Measurements from ENCODE around the gene CRYAA.
A peak's percentile ranks its signal among the peaks of the same experiment; 100 is the strongest.
"Not testable (repeated sequence)": the region's sequence is repeated elsewhere in the genome, so short reads cannot be mapped to it uniquely, and the experiment has no call there.

Gene CRYAA

DNA sequence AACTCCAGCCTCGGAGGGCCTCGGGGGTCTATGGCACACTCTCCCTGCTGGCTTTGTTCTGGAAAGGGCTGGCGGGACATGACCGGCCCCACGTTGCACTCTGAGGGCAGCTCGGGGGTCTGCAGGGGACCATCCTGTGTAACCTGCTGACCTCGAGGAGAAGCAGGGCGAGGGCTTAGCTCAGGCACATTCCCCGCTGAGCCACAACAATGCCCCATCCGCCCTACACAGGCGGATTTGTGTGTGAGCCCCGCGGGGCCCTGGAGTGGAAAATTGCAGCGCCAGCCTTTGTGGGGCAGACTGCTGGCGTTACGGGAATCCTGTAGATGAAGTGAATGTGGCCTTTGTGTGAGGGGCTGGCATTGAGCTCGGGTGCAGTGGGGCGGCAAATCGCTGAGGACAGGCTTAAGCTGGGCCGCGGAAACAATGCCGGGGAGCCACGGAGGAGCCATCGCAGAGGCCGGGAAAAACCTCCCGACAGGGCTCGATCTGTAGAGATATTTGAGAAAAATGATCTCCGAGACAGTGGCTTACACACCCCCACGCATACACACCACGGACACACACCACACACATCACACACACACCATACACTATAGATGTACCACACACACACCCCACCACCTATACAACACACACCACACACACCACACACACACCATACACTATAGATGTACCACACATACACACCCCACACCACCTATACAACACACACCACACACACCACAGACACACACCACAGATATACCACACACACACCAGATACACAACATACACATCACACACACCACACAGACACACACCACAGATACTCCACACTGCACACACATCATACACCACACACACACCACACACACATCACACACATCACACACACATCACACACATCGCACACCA, 9.3 kb upstream of the CRYAA start:
- H3K9me3 ChIP-seq (ENCODE audit: control insufficient read depth, insufficient read depth, low read depth, low read length); H3K4me3 ChIP-seq (ENCODE audit: low read depth, low read length); H3K4me1 ChIP-seq (ENCODE audit: control insufficient read depth, insufficient read depth, low read length); H3K36me3 ChIP-seq (ENCODE audit: control insufficient read depth in 2 of 2, insufficient read depth in 1 of 2, low read length in 2 of 2); H3K27ac ChIP-seq (ENCODE audit: extremely low read depth, low read depth, low read length); POLR2A ChIA-PET; CTCF ChIA-PET: not testable (repeated sequence)
- TF ChIP-seq ZNF707 (tag by site-specific recombination; IDR thresholded peaks at IDR 0.05) (peak; percentile 63), ZNF211 (tag by site-specific recombination; IDR thresholded peaks at IDR 0.05; ENCODE audit: low read depth) (0 out of 2 replicates have a peak, but pooled peaks have one; percentile 43), GLI4 (tag by site-specific recombination; IDR thresholded peaks at IDR 0.05) (0 out of 2 replicates have a peak, but pooled peaks have one; percentile 40), ZNF544 (tag by site-specific recombination; IDR thresholded peaks at IDR 0.05) (0 out of 2 replicates have a peak, but pooled peaks have one; percentile 44)

DNA sequence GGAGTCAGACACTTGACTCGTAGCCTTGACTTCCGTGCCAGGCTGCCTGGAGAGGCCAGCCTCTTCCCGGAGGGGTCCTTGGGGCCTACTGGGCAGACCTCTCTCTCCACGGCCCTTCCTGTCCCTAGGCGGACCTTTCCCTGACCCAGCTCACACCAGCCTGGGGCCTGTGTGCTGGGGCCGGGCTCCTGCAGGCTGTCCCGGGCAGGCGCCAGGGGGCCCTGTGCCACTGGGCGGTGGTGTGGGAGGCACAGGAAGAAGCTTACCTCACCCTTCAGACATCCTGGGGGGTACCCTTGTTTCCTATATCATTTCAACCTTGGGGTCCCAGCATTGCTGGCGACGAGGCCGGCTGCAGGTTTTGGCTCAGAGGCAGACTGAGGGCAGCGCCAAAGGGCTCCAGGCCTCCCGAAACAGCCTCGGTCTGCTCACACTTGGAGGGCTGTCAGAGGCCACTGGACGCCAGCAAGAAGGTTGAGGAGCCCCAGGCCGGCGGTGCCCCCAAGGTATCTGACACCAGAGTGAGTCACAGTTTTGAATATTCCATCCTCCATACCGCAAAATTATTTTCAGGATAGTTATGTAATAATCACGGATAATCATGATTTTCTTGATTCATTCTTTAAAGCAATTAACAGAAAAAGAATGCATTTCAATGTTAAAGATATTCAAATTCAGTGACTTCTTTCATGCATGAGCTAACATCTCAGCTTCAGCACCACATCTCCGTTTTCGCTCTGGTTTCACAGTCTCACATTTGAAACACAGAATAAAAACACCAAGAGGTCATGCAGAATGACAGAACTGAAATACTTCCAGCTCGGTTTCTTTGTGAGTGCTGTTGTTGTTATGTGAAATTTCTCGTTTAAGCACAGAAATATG, 6.7 kb upstream of the CRYAA start:
- CTCF ChIA-PET; H3K9me3 ChIP-seq (ENCODE audit: control insufficient read depth, insufficient read depth, low read depth, low read length); H3K4me1 ChIP-seq (ENCODE audit: control insufficient read depth, insufficient read depth, low read length); POLR2A ChIA-PET; H3K4me3 ChIP-seq (ENCODE audit: low read depth, low read length); H3K36me3 ChIP-seq (ENCODE audit: control insufficient read depth in 2 of 2, insufficient read depth in 1 of 2, low read length in 2 of 2); H3K27ac ChIP-seq (ENCODE audit: extremely low read depth, low read depth, low read length): not testable (repeated sequence)

DNA sequence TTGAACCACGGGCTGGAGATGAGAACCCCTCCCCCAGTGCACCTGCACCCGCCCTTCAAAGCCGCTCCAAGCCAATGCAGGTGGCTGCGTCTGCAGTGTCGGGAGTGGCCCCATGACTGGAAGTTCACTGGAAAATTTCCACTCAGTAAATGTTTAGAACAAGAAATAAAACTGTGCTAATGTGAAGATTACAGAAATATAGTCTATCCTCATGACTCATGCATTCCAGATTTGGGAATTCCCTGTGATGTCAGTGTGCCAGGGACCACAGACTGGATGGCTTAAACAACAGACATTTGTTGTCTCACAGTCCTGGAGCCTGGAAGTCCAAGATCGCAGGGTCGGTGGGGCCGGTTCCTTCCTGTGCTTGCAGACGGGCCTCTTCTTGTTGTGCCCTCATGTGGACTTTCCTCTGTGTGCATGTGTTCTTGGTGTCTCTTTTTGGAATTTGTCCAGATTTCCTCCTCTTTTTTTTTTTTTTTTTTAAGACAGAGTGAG, 6.1 kb upstream of the CRYAA start:
- H3K4me3 ChIP-seq (ENCODE audit: low read depth, low read length); CTCF ChIA-PET; H3K36me3 ChIP-seq (ENCODE audit: control insufficient read depth in 2 of 2, insufficient read depth in 1 of 2, low read length in 2 of 2); H3K4me1 ChIP-seq (ENCODE audit: control insufficient read depth, insufficient read depth, low read length); H3K9me3 ChIP-seq (ENCODE audit: control insufficient read depth, insufficient read depth, low read depth, low read length); H3K27ac ChIP-seq (ENCODE audit: extremely low read depth, low read depth, low read length); POLR2A ChIA-PET: not testable (repeated sequence)

- H3K4me1 ChIP-seq (ENCODE audit: control insufficient read depth, insufficient read depth, low read length); CTCF ChIA-PET: not testable (repeated sequence)
Measured at GRCh38 chr21:43164823-43165222, 4.0 kb upstream of the CRYAA start.

DNA sequence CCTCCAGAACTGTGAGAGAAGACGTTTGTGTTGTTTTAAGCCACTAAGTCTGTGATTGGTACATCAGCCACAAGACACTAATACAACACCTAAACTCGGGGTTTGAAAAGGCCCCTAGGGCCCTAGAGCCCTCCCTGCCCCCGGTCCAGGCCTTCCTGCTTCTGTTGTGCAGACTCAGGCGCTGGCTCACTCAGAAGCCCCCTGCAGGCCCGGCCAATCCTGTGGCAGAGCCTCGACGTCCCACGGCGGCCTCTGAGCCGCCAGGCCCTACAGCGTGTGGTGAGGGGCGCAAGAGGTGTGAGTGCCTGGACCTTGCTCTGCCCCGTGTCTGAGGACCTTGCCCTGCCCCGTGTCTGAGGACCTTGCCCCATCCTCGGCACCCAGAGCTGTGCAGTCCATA, 3.1 kb upstream of the CRYAA start:
- POLR2A ChIA-PET; H3K4me3 ChIP-seq (ENCODE audit: low read depth, low read length); H3K27ac ChIP-seq (ENCODE audit: extremely low read depth, low read depth, low read length); H3K9me3 ChIP-seq (ENCODE audit: control insufficient read depth, insufficient read depth, low read depth, low read length); H3K4me1 ChIP-seq (ENCODE audit: control insufficient read depth, insufficient read depth, low read length); H3K36me3 ChIP-seq (ENCODE audit: control insufficient read depth in 2 of 2, insufficient read depth in 1 of 2, low read length in 2 of 2); CTCF ChIA-PET: not testable (repeated sequence)

More at GRCh38 chr21:43164823-43165222, 4.0 kb upstream of the CRYAA start:
- H3K27ac ChIP-seq (ENCODE audit: extremely low read depth, low read depth, low read length); POLR2A ChIA-PET; H3K36me3 ChIP-seq (ENCODE audit: control insufficient read depth in 2 of 2, insufficient read depth in 1 of 2, low read length in 2 of 2); H3K9me3 ChIP-seq (ENCODE audit: control insufficient read depth, insufficient read depth, low read depth, low read length); H3K4me3 ChIP-seq (ENCODE audit: low read depth, low read length): not testable (repeated sequence)

DNA sequence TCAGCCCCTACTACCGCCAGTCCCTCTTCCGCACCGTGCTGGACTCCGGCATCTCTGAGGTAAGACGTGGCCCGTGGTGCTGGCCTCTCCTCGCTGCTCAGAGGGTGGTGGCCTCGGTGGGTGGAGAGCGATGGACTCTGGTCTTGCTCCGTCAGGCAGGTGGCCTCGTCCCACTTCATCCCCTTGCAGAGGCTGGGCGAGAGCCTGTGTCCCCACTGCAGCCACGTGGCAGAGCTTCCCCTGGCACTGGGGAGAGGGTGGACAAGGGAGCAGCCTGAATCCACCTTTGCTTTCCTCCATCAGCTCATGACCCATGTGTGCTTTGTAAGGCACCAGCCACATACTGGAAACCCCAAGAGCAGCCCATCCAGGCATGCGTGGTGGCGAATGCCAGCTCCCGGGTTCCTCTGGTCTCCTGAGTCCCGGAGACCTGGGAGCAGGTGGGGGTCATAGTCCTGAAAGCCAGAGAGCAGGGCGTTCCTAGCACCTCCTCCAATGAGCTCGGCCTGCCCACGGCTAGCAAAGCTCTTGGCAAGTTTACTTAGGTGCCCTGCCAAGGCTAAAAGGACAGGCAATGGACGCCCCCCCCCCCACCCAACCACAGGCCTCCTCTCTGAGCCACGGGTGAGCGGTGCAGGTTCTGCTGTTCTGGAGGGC, 550 bp downstream of the CRYAA start:
- H3K4me1 ChIP-seq (ENCODE audit: control insufficient read depth, insufficient read depth, low read length); CTCF ChIA-PET; POLR2A ChIA-PET; H3K9me3 ChIP-seq (ENCODE audit: control insufficient read depth, insufficient read depth, low read depth, low read length); H3K4me3 ChIP-seq (ENCODE audit: low read depth, low read length); H3K27ac ChIP-seq (ENCODE audit: extremely low read depth, low read depth, low read length); H3K36me3 ChIP-seq (ENCODE audit: control insufficient read depth in 2 of 2, insufficient read depth in 1 of 2, low read length in 2 of 2): not testable (repeated sequence)

GRCh38 chr21:43169891-43170290, 1.1 kb downstream of the CRYAA start:
- H3K9me3 ChIP-seq (ENCODE audit: control insufficient read depth, insufficient read depth, low read depth, low read length); H3K36me3 ChIP-seq (ENCODE audit: control insufficient read depth in 2 of 2, insufficient read depth in 1 of 2, low read length in 2 of 2); H3K4me1 ChIP-seq (ENCODE audit: control insufficient read depth, insufficient read depth, low read length); H3K4me3 ChIP-seq (ENCODE audit: low read depth, low read length); H3K27ac ChIP-seq (ENCODE audit: extremely low read depth, low read depth, low read length); CTCF ChIA-PET; POLR2A ChIA-PET: not testable (repeated sequence)

- H3K4me3 ChIP-seq (ENCODE audit: low read depth, low read length); CTCF ChIA-PET; H3K4me1 ChIP-seq (ENCODE audit: control insufficient read depth, insufficient read depth, low read length); H3K36me3 ChIP-seq (ENCODE audit: control insufficient read depth in 2 of 2, insufficient read depth in 1 of 2, low read length in 2 of 2); H3K27ac ChIP-seq (ENCODE audit: extremely low read depth, low read depth, low read length); POLR2A ChIA-PET; H3K9me3 ChIP-seq (ENCODE audit: control insufficient read depth, insufficient read depth, low read depth, low read length): not testable (repeated sequence)
Measured at GRCh38 chr21:43172812-43173211, 4.0 kb downstream of the CRYAA start.

DNA sequence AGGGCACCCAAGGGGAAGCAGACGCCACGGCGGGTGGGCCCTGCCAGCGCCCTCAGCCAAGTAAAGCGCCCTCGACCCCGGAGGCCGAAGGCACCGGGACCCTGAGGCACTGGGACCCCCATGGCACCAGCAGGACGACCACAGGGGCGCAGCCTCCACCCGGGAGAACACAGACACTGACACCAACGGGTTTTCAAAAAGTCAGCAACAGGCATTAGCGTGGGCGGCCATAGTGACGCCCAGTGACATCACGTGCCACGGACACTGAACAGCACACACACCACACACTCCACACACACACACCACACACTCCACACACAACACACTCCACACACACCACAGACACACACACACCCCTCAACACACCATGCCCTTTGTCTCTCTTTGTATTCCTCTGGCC, 4.6 kb downstream of the CRYAA start:
- POLR2A ChIA-PET; H3K36me3 ChIP-seq (ENCODE audit: control insufficient read depth in 2 of 2, insufficient read depth in 1 of 2, low read length in 2 of 2); H3K4me1 ChIP-seq (ENCODE audit: control insufficient read depth, insufficient read depth, low read length); H3K9me3 ChIP-seq (ENCODE audit: control insufficient read depth, insufficient read depth, low read depth, low read length); H3K27ac ChIP-seq (ENCODE audit: extremely low read depth, low read depth, low read length); CTCF ChIA-PET; H3K4me3 ChIP-seq (ENCODE audit: low read depth, low read length): not testable (repeated sequence)

DNA sequence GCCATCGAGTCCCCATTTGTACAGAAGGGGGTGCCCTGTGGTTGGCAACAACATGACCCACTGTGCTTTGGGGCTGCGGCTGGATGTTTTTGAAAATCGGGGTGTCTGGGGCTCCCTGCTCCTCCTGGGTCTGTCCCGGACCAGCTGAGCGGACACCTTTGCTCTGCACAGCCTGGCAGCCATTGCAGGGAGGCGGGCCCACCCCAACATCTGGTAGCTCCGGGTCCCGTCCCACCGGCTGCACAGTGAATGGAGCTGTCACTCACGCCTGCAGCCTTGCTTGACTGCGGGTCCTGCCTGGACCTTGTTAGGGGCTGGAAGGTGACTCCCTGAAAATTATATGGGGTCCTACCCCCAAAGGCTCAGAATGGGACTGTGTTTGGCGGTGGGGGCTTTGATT, 5.1 kb downstream of the CRYAA start:
- H3K4me3 ChIP-seq (ENCODE audit: low read depth, low read length); CTCF ChIA-PET; H3K9me3 ChIP-seq (ENCODE audit: control insufficient read depth, insufficient read depth, low read depth, low read length); H3K27ac ChIP-seq (ENCODE audit: extremely low read depth, low read depth, low read length); H3K4me1 ChIP-seq (ENCODE audit: control insufficient read depth, insufficient read depth, low read length); H3K36me3 ChIP-seq (ENCODE audit: control insufficient read depth in 2 of 2, insufficient read depth in 1 of 2, low read length in 2 of 2); POLR2A ChIA-PET: not testable (repeated sequence)
